Endothelial cell of umbilical vein (primary cell): ENCODE results near the gene CRELD1. TPM values are rescaled to one million over a fixed set of nuclear protein-coding genes. Genes with fewer than 3 reads are reported as not detected.

ENCODE experiments used
- BruUV-seq: library from RNA; stranded (reverse); fragments of 400-500 nt; replicated peaks from 2 replicates; lab custom pipeline; 2021; lab: Mats Ljungman, UMichigan
- CTCF ChIA-PET: fragments of 300-600, 350-600 bp; sonication (Branson Sonifier 250); formaldehyde crosslinking; loops from one replicate; lab custom pipeline; 2021; ENCODE audit warnings: antibody characterized with exemption, inconsistent platforms; lab: Charles Lee
- POLR2A ChIA-PET: fragments of 300-600, 350-600 bp; sonication (Branson Sonifier 250); formaldehyde crosslinking; loops from one replicate; lab custom pipeline; 2021; ENCODE audit warnings: antibody characterized with exemption, inconsistent platforms; lab: Charles Lee
- DNase-seq: peaks from one replicate; pipeline ENCODE4 v3.0.0-alpha.2; 2011; ENCODE audit warnings: low read depth, low spot score
- FAIRE-seq: peaks from 2 replicates; lab custom pipeline; 2011; peaks lifted over from hg19 to GRCh38; lab: Jason Lieb, UNC
- H2AFZ ChIP-seq: 2 replicates; pipeline ENCODE4 v1.6.0; 2012; ENCODE audit warnings: low read depth, low read length, control low read depth, inconsistent platforms
- H3K27ac ChIP-seq: 2 replicates; pipeline ENCODE4 v1.5.1; 2011; ENCODE audit warnings: low read depth, mild to moderate bottlenecking, control low read depth, low read length, moderate library complexity; ENCODE audit not compliant: insufficient read depth
- H3K27me3 ChIP-seq, 2 experiments: 2 replicates each; pipeline versions ENCODE4 v1.6.0 to v1.6.1; 2011; ENCODE audit warnings: low read length in 2 of 2, mixed read lengths in 1 of 2; ENCODE audit not compliant: control insufficient read depth in 2 of 2, insufficient read depth in 2 of 2
- H3K36me3 ChIP-seq, 2 experiments: 2 replicates in 1 of 2; 3 replicates in 1 of 2; pipeline ENCODE4 v1.5.1; 2011; ENCODE audit warnings: low read length in 2 of 2, mild to moderate bottlenecking in 1 of 2, moderate library complexity in 1 of 2; ENCODE audit not compliant: control insufficient read depth in 2 of 2, insufficient read depth in 2 of 2; ENCODE audit errors: extremely low read depth in 1 of 2
- H3K4me1 ChIP-seq: 3 replicates; pipeline ENCODE4 v1.5.1; 2011; ENCODE audit warnings: mild to moderate bottlenecking, low read length; ENCODE audit not compliant: control insufficient read depth, insufficient read depth; ENCODE audit errors: extremely low read depth
- H3K4me2 ChIP-seq: 2 replicates; pipeline ENCODE4 v1.6.1; 2011; ENCODE audit warnings: low read length, control low read depth, mixed read lengths; ENCODE audit not compliant: insufficient read depth
- H3K4me3 ChIP-seq, 3 experiments: fragments of 200-600 bp in 1 of 3; sonication (generic), shearing (Covaris generic) in 1 of 3; replicated peaks in 1 of 3; 2 replicates each; pipeline ENCODE4 v1.5.1; 2011 to 2016; ENCODE audit warnings: control low read depth in 3 of 3, low read length in 3 of 3, mild to moderate bottlenecking in 2 of 3, inconsistent platforms in 1 of 3, low read depth in 1 of 3, moderate library complexity in 1 of 3; ENCODE audit not compliant: insufficient read depth in 1 of 3
- H3K79me2 ChIP-seq: 2 replicates; pipeline ENCODE4 v1.6.0; 2012; ENCODE audit warnings: low read length, inconsistent platforms; ENCODE audit not compliant: control insufficient read depth, insufficient read depth
- H3K9ac ChIP-seq: replicated peaks from 2 replicates; pipeline ENCODE3; 2011; ENCODE audit warnings: low read length, control low read depth; ENCODE audit not compliant: insufficient read depth; ENCODE audit errors: extremely low read depth
- H3K9me1 ChIP-seq: replicated peaks from 3 replicates; pipeline ENCODE4 v1.6.0; 2011; ENCODE audit warnings: mild to moderate bottlenecking, low read length; ENCODE audit not compliant: control insufficient read depth, insufficient read depth; ENCODE audit errors: extremely low read depth
- H3K9me3 ChIP-seq: replicated peaks from 2 replicates; pipeline ENCODE4 v1.5.1; 2012; ENCODE audit warnings: low read length, inconsistent platforms; ENCODE audit not compliant: control insufficient read depth, insufficient read depth
- H4K20me1 ChIP-seq: replicated peaks from 2 replicates; pipeline ENCODE3; 2011; ENCODE audit warnings: mild to moderate bottlenecking, low read length; ENCODE audit not compliant: control insufficient read depth, insufficient read depth; ENCODE audit errors: extremely low read depth
- CTCF ChIP-seq, 2 donors: IDR thresholded peaks; 1 replicate in 1 of 2; 2 replicates in 1 of 2; pipeline ENCODE4 v1.5.1; 2011; ENCODE audit warnings: low read length in 2 of 2, mild to moderate bottlenecking in 2 of 2, moderate library complexity in 2 of 2, control low read depth in 1 of 2, inconsistent platforms in 1 of 2, low read depth in 1 of 2; ENCODE audit not compliant: insufficient read depth in 1 of 2; ENCODE audit errors: extremely low read depth in 1 of 2
- EZH2 ChIP-seq: IDR thresholded peaks from 2 replicates; pipeline ENCODE4 v1.6.1; 2012; ENCODE audit warnings: borderline replicate concordance, low read depth, mild to moderate bottlenecking, moderate library complexity, low read length, inconsistent platforms; ENCODE audit not compliant: severe bottlenecking
- FOS ChIP-seq: IDR thresholded peaks from 2 replicates; pipeline ENCODE4 v1.6.1; 2011; ENCODE audit warnings: mild to moderate bottlenecking, low read length, moderate library complexity, borderline replicate concordance; ENCODE audit not compliant: insufficient read depth
- GATA2 ChIP-seq: IDR thresholded peaks from 2 replicates; pipeline ENCODE4 v1.7.0; 2011; ENCODE audit warnings: low read depth, mild to moderate bottlenecking, moderate library complexity, mixed read lengths, low read length; ENCODE audit not compliant: insufficient read length, insufficient read depth
- JUN ChIP-seq: IDR thresholded peaks from 2 replicates; pipeline ENCODE4 v1.6.1; 2011; ENCODE audit warnings: borderline replicate concordance, low read depth; ENCODE audit not compliant: insufficient read length, insufficient read depth
- MAX ChIP-seq: IDR thresholded peaks from 2 replicates; pipeline ENCODE4 v1.6.1; 2011; ENCODE audit not compliant: insufficient read depth, insufficient read length
- MYC ChIP-seq: IDR thresholded peaks from one replicate; pipeline ENCODE4 v1.6.1; 2011; ENCODE audit warnings: mild to moderate bottlenecking, low read depth, low read length
- POLR2A ChIP-seq: IDR thresholded peaks from 2 replicates; pipeline ENCODE4 v1.6.1; 2012; ENCODE audit warnings: low read depth, mild to moderate bottlenecking, control low read depth, low read length
- POLR2AphosphoS5 ChIP-seq: IDR thresholded peaks from 2 replicates; pipeline ENCODE4 v1.6.1; 2012; ENCODE audit warnings: low read depth, mild to moderate bottlenecking, control low read depth, low read length, moderate library complexity; ENCODE audit not compliant: insufficient read depth
- dilution Hi-C: fragments of 300-500 bp; cut with MboI; formaldehyde crosslinking; loops from one replicate; pipeline ENCODE4 v1.15.0; 2019; ENCODE audit warnings: low sequenced_read_pairs; ENCODE audit not compliant: extremely low pct_ligation_motif_present
- intact Hi-C: fragments of 100-400 bp; cut with micrococcal nuclease; formaldehyde crosslinking; loops from one replicate; pipeline ENCODE4 v1.10.0; 2022
- polyA plus RNA-seq, 4 experiments: library from polyadenylated mRNA; depleted of rRNA in 3 of 4; stranded (reverse) in 3 of 4; unstranded in 1 of 4; fragments of >200 nt; gene quantifications; 2 replicates each; pipeline versions ENCODE4 v1.2.1 to v1.2.3, GENCODE V29; 2011 to 2012; ENCODE audit warnings: missing spikeins in 1 of 4
- total RNA-seq: library from RNA; stranded (reverse); gene quantifications from 2 replicates; pipeline ENCODE4 v1.2.3, GENCODE V29; 2021

The CRELD1 gene
- total and polyA plus RNA-seq, 2 donors (not counting 3 experiments of a cell fraction or from before 2014, with no cell fraction given) = 21.6 to 43.9 TPM

- CTCF ChIA-PET = interaction anchor here (1.0 kb wide), 1 partner anchor 11 kb away, joined by 4 read pairs; the partner anchor contains the start of gene CRELD1
- intact Hi-C loops = no loop called here
- H3K4me2 ChIP-seq = no peak overlapping the region
These were observed 10.6 kb downstream of the CRELD1 start for GRCh38 chr3:9944271-9944670.

GRCh38 chr3:9945358-9945757, 11.7 kb downstream of the CRELD1 start:
- H3K4me3 ChIP-seq = no peak overlapping the region
- no peaks in the 10 kb centered on the region for H3K9me1 ChIP-seq
- no peak overlapping the region for H2AFZ ChIP-seq
- no peak overlapping the region for H3K4me2 ChIP-seq
- H4K20me1 ChIP-seq = no peaks in the 10 kb centered on the region
- no peaks in the 10 kb centered on the region for H3K9me3 ChIP-seq
- no peaks in the 10 kb centered on the region for H3K79me2 ChIP-seq
- TF ChIP-seq JUN = no peak
- TF ChIP-seq MYC = no peak
- no peak for TF ChIP-seq POLR2A
- TF ChIP-seq GATA2 = no peak
- no peak for TF ChIP-seq EZH2
- TF ChIP-seq CTCF (IDR thresholded peaks at IDR 0.05; ENCODE audit: extremely low read depth in 1 of 2, insufficient read depth in 1 of 2, low read depth in 1 of 2, low read length in 2 of 2) = no peak
- no peak for TF ChIP-seq MAX
- TF ChIP-seq POLR2AphosphoS5 = no peak
- TF ChIP-seq FOS = no peak
- ChIA-PET POLR2A (no interaction called here), CTCF (interaction anchor here (0.6 to 2.5 kb wide), 12 partner anchors 13 to 296 kb away, joined by 3 to 105 read pairs (median 8); partner anchors contain the start of genes CRELD1, EMC3, FANCD2 and MTMR14)
- peaks cover 3% of the 10 kb centered on the region for H3K4me1 ChIP-seq
- FAIRE-seq = no peak
- no TSS peak for BruUV-seq
- dilution Hi-C loops = no loop called here
- H3K27ac ChIP-seq = no peak overlapping the region
- DNase-seq = no peak
- H3K9ac ChIP-seq = no peak overlapping the region
- no peaks in the 10 kb centered on the region for H3K27me3 ChIP-seq
- intact Hi-C loops = loop anchor here (5.0 kb wide), 1 partner anchor 377 kb away; the partner anchor contains the start of gene SEC13
- peaks cover 0 to 3% of the 10 kb centered on the region in 2 experiments for H3K36me3 ChIP-seq

More at GRCh38 chr3:9944271-9944670, 10.6 kb downstream of the CRELD1 start:
- POLR2A ChIA-PET = no interaction called here
- no peak overlapping the region for H3K4me3 ChIP-seq
- FAIRE-seq = no peak
- DNase-seq = no peak
- H4K20me1 ChIP-seq = no peaks in the 10 kb centered on the region
- peaks cover 3% of the 10 kb centered on the region for H3K4me1 ChIP-seq
- H3K27me3 ChIP-seq = no peaks in the 10 kb centered on the region
- H3K36me3 ChIP-seq = peaks cover 0 to 3% of the 10 kb centered on the region in 2 experiments
- H3K9me3 ChIP-seq = no peaks in the 10 kb centered on the region
- no peak overlapping the region for H2AFZ ChIP-seq
- no peak overlapping the region for H3K27ac ChIP-seq
- H3K79me2 ChIP-seq = no peaks in the 10 kb centered on the region
- no peak for TF ChIP-seq MAX
- no peak for TF ChIP-seq FOS
- no peak for TF ChIP-seq JUN
- no peak for TF ChIP-seq EZH2
- dilution Hi-C loops = no loop called here
- H3K9ac ChIP-seq = no peak overlapping the region
- H3K9me1 ChIP-seq = no peaks in the 10 kb centered on the region
- BruUV-seq = no TSS peak
